NCI-H2227 (cell line): ENCODE results near the gene MED31.
"Not testable (repeated sequence)": the region's sequence is repeated elsewhere in the genome, so short reads cannot be mapped to it uniquely, and the experiment has no call there.

Experiments used
- DNase-seq: peaks from one replicate; lab custom pipeline; 2025; ENCODE audit not compliant: unreplicated experiment; lab: John Stamatoyannopoulos, UW

Gene MED31

DNA sequence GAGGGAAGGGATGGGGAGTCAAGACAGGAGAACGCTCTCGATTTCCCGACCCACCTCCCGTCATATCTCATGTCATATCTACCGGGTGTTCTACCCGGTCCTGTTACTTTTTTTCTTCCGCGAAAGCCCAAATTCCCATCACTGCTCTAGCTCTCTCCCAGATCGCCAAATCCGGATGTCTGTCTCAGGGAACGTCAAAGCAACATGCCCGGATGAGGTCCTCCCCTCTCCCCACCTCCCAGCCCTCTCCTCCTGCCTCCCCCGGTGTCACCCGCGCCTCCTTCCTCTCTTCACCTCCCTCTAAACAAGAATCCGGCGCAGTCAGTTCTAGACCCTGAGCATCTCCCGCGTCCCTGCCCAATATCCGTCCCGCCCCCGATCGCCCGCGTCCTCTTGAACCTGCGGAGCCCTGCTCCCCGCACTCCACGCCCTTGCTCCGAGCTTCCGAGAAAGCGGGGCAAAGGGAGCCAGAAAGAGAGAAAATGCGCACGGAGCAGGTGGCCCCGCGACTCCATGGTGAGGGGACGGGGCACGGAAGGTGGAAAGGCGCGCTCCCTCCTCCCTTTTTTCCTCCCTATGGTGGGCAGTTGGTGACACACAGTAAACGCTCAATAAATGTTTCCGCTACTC is 4.4 kb upstream of the MED31 start:
- not testable (repeated sequence) for DNase-seq

DNA sequence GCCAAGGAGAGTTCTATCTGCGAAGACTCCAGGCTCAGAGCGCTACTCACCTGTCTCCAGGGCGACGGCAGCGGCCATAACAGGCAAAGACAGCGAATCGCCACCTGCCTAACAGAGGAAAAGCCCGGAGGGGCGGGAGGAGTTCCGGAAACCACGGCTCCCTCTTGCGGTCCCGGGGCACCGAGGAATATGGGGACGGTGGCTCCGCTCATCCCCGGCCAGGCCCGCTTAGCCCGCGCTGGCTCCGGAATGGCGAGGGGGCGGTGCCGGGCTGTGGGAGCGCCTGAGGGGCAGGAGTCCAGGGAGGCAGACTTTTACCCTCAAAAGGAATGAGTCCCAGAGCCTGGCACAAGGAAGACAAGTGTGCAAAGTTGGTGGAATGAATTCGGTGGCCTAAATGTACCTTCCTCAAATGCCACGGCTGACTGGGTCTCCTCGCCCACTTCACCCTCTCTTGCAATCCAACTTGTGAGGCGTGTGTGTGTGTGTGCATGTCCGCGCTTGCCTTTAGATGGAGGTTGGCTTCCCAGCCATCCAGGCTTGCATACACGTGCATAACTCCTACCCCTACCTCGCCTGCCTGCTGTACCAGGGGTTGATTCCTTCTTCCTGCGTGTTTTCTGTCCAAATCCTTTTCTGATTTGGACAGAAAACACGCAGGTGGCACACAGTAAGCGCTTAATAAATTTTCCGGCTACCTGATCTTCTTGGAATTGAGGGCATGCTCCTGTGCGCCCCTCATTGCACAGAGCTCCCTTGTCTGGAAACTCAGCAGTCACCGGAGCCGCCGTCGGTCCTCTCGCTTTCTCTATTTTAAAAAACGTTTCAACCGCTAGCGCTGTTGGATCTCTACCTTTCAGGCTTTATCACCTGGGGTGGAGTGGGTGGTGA is 3.7 kb upstream of the MED31 start:
- DNase-seq: peak; percentile 58

- DNase-seq: peak; percentile 51
These were observed 581 bp upstream of the MED31 start for GRCh38 chr17:6651919-6652452.

- DNase-seq: no peak
These were observed 3.2 kb downstream of the MED31 start for GRCh38 chr17:6648181-6648580.

DNA sequence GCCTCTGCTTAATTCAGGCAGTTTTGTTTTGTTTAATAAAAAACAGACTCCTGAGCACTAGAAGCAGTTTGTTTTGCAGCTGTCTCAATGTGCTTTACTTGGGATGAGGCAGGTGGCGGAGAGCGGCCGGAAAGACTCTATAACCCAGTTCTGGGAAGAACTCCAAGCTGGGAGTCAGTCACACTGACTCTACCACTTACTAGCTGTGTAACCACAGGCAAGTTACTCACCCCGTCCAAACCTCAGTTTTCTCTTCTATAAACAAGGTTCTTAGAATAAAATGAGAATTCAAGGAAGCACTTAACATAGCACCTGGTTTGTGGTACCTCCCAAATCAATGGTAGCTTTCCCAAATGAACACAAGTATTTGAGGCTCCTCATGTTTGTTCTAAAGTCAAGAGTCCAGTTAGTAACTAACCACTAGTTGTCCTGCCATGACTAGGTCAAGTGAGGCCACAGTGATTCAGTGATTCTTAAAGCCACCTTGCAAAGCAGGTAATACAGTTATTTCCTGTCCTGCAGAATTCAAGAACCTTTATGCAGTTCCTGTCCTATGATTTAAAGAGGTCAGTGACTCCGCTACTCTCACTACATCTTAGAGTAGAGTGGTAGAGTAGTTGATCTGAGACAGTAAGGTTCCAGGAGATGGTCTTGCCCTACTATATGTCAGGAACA is 7.8 kb downstream of the MED31 start:
- DNase-seq: no peak

DNA sequence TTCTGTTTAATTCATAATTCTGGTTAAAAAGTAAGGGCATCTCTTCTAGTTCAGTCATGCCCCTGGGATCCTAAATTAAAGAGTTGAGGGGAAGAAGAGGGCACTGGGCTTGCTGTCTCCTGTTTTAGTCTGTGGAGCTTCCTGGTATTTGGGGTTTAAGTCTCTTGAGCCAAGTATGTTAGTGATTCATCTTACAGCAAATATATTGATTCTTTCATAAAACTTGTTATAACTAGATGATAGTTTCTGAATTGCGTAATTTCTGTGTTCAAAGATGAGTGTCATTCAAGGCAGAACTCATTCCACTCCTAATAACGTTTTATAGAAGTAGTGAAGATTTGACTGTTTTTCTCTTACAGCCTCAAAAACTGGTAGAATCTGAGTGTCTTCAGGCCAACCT is 8.8 kb downstream of the MED31 start:
- no peak for DNase-seq

DNA sequence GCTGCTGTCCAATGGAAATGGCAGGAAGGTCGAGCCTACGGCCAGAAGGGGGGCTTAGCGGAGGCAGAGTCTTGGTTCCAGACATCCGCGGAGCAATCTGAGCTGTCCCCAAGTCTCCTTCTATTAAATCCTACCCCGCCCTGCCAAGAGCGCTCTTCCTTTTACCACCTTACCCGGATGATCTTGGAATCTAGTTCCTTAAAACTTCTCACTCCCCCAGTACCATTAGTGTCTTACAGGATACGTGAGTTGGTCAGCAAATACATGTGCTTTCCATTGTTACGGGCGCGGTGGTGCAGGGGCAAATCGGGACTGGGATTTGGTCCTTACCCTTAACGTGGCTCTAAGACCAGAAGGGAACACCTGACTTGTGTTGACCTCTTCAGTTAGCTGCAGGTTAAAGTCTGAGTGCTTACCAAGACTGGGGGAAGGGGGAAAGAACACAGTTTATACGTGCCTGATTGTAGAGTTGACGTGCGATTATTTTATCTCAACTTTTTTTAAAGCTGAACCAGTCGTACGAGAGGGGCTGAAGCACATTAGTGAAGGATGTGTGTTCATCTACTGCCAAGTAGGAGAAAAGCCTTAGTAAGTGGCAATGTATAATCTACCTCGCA is 10.1 kb downstream of the MED31 start:
- peak; percentile 12 for DNase-seq

DNA sequence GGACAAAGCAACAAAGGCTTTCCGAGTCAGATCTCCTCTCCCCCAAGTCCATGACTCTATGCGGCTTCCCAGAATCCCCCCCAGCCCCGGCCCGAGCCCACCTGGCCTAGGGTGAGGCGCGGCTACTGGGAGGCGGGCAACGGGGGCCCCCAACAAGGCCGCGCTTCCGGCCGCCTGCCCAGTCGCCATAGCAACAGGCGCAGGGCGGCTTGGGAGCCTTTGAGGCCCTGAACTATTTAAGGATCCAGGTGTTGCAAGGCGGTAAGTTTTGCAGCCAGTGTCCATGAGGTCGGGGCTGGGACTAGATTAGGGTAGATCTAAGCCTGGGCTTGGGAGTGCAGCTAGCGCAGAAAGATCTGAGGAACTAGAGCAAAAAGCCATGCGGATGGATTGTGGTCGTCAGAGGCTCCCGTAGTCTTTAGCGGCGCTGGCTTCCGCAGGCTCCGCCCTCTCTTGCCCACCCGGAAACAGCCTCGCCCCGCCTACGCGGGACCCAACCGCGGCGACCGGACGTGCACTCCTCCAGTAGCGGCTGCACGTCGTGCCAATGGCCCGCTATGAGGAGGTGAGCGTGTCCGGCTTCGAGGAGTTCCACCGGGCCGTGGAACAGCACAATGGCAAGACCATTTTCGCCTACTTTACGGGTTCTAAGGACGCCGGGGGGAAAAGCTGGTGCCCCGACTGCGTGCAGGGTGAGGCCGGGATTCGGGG is 10.7 kb downstream of the MED31 start, which contains the start of the genes KIAA0753 and TXNDC17:
KIAA0753 (minus strand) TSS at position 176 of the 711 bp plus-strand sequence. CDS start 5,608 bp downstream, outside the sequence.
TXNDC17 (plus strand) TSS at position 525 of the 711 bp plus-strand sequence; CDS start at position 548, 23 bp downstream.
- peak; percentile 89 for DNase-seq

DNA sequence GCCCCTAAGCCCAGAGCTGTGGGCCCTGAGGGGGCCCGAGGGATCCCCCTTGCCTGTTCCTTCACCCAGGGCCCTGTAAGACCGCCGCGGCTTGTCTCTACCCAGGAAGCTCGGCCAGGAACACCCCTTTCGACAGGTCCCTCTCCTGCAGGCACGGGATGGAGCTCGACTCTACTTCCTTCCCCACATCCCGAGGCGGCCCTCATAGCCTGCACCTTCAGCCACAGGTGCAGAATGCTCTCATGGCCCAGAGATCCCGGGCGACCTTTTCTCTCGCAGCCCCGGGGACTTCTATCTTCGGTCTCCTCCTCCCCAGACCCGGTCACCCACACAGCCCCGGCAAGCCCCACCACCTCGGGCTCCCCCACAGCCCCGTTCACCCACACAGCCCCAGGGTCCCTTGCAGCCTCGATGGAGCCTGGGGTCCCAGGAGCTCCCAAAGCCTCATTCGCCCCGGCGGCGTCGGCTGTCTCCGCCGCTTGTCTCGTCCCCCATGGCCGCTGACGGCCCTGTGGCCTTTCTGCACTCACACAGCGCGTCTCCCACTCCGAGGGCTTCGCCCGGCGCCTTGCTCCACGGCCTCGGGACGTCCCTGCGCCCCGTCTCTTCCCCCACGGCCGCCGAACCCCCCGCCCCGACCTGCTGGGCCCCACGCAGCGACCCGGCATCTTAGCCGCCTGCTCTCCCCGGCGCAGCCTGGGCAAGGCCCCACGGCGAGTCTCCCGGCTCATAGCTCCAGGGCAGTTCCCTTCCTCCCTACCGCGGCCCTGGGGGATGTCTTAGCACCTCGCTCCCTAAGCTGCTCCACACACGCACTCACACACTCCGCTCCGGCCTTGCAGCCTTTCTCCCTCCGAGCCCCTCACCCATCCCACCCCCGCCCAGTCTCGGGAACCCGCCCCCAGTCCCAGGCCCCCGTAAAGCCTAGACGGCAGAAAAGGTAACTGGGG is 11.5 kb downstream of the MED31 start:
- DNase-seq: no peak

DNA sequence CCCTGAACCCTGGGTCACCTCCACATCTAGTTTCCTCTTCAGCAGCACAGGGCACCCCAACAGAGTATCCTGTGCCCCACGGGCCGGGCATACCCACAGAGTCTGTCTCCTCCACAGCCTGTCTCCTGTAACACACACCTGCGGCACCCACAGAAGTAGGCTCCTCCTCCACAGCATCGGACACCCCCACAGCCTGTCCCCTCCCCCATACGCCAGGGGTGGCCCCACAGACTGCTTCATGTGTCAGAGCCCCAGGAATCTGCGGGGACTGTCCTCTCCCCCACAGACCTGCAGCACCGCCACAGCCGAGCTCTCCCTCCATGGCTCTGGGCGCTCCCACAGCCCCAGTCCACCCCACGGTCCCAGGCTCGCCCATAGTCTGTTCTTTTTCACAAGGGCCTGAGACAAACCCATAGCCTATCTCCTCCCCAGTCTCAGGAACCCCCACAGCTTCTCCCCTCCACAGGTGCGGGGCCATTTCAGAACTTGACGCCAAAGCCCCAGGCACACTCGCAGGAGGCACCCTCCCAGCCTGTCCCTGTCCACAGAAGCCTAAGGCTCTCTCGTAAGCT is 12.3 kb downstream of the MED31 start:
- no peak for DNase-seq

GRCh38 chr17:6638046-6638908 is 13.1 kb downstream of the MED31 start:
- no peak for DNase-seq

DNA sequence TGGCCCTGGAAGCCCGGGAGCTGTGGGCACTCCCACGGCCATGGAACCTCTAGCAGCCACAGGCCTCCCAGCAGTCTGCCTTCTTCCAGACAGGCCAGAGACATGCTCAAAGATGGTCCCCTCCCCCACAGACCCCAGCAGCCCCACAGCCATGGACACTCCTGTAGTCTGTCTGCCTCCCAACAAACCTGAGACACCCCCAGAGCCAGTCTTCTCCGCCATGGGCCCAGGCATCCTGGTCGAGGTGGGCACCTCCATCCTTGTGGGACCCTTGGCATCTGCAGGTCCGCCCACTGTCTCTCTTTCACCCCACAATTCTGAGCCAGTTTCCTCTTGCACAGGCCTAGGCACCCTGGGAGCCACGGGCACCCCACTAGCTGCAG is 14.0 kb downstream of the MED31 start:
- DNase-seq: no peak

GRCh38 chr17:6636616-6637457 is 14.6 kb downstream of the MED31 start:
- no peak for DNase-seq

DNA sequence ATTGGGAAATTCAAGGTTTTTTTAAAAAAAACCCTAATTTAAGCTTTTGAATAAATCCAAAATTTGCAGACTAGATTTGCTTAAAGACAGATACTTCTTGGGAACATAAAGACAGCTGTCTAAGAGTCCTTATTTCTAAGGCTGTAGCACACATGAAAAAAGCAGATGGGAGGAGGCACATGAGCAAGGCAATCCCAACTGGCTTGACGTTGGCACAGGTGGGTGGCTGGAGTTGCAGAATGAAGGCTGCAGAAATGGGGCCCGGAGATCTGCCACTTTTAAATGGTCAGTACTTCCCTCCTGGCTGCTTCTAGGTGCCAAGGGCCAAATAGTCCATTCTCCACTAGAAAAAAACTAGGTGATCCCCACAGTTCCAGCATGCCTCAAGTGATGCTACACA is 15.3 kb downstream of the MED31 start:
- no peak for DNase-seq

DNA sequence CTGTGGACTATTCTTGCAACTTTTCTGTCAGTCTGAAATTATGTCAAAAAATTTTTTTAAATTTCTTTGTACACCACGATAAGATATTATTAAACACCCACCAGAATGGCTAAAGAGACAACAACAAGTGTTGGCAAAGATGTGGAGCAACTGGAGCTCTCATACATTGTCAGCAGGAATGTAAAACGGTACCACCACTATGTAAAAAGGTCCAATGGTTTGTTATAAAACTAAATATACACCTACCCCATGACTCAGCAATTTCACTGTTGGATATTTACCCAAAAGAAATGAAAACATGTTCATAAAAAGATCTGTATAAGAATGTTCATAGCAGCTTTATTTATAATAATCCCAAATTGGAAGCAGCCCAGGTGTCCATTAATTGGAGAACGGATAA is 18.1 kb downstream of the MED31 start:
- DNase-seq: no peak

- no peak for DNase-seq
These were observed 18.9 kb downstream of the MED31 start for GRCh38 chr17:6632530-6632929.

DNA sequence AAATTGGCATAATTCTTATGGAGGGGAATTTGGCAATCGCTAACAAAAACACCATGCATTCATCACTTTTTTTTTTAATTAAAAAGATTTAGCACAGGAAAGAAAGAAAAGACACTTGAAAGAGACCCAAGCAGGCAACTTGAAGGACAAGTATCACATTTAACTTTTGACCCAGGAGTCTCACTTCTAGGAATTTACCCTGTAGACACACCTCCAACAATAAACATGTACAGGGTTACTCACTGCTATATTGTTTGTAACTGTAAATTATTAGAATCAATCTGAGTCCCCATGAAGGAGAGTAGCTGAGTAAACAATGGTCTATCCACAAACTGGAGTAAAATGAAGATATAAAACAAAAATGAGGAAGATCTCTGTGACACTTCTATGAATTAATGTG is 21.0 kb downstream of the MED31 start:
- DNase-seq: no peak
